HuH-7.5 (cell line): ENCODE data around the gene RTN4.

Source experiments
- DNase-seq: peaks from one replicate; pipeline ENCODE4 v3.0.0; 2011; ENCODE audit warnings: low spot score

Gene RTN4

DNA sequence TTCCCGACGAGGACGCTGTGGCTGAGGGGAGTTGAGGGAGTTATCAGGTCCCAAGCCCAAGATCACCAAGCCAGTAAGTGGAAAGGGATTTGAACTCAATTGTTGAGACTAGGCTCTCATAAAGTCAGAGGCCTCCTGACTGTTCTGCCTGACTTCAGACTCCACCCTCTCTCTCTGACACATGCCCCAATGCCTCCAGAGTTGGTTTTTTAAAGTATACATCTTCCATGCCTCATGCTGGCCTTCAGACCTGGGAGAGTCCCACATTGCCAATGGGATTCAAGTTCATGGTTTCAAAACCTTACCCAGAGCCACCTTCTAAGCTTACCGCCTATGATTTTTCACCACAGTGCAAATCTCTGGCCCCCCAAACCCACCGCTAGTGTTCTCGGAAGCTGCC, 100.8 kb downstream of the RTN4 start:
- DNase-seq, result no peak

DNA sequence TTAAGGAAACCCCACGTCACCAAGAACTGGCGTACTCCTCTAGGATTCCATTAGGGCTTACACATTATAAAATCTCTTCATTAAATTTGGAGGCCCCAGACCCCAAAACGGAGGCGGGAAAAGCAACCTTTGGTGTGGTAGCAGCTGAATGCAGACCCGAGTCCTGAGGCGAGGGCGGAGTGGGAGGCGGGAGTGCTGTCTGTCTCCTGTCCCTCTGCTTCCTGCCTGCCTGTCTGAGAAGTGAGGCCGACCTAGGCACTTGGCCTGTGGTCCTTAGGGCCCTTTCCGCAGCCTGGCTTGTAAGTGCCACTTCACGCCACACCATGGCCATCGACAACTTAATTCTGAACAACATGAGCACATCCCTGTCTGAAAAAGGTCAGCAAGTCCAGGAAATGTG, 102.1 kb downstream of the RTN4 start:
- DNase-seq, result no peak

DNA sequence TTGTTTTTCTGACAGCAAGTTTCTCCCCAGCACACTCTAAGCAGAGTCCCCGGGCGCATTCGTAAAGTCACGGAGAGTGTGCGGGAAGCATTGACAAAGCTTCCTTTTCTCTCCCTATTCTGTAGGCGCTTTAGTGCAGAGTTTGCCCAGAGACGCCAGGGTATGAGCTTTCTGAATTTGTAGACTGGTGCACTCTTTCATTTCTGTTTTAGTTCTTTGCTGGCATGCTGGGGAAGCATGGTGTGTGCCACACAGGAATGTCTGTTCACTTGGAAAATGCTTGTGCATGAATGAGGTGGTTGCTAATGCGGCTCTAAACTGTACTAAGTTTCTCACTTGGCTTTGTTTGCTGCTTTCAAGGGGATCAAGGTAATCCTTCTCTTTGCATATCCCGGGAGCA, 102.6 kb downstream of the RTN4 start:
- no peak for DNase-seq

DNA sequence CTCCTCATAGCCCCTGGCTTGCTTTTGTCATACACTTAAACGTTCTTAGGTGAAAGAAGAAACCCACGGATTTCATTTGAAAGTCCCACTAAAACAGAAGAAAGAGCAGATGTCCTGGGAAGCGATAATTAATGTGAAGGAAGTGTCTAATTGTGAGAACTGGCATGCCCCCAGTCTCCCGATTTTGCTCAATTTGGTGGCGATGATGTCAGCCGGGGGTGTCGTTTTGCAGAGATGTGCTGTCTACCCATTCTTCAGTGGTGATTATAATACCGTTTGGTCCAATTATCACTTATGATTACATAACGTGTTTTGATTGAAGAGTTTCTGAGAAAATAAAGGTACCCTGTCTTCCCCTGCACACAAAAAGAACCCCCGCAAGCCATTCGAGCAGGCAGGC, 103.1 kb downstream of the RTN4 start:
- DNase-seq, result no peak

DNA sequence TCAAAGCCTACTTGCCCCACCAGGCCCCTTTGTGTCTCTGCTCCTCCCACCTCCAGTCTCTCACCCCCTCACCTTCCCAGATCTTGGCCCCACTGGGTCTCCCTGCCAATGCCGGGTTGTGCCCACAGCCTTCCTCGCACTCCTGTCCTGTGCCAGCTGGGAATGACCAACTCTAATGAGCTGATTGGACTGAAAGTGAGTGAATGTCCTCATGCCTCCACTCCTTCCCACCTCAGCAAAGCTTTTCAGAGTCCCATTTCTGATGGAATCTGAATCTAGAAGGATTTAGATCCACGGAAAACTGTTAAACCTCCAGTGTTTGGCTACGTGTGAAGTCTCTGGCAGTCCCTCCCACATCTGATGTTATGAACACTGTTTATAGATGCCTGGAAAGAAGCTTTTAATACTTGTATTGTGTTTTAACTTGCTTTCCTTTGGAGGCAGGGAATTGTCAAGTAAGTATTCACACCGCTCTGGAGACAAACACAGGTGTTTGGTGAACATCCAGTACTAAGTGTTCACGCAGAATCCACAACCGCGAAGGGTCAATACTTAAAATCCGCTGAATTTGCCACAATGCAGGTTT, 103.9 kb downstream of the RTN4 start:
- no peak for DNase-seq

DNA sequence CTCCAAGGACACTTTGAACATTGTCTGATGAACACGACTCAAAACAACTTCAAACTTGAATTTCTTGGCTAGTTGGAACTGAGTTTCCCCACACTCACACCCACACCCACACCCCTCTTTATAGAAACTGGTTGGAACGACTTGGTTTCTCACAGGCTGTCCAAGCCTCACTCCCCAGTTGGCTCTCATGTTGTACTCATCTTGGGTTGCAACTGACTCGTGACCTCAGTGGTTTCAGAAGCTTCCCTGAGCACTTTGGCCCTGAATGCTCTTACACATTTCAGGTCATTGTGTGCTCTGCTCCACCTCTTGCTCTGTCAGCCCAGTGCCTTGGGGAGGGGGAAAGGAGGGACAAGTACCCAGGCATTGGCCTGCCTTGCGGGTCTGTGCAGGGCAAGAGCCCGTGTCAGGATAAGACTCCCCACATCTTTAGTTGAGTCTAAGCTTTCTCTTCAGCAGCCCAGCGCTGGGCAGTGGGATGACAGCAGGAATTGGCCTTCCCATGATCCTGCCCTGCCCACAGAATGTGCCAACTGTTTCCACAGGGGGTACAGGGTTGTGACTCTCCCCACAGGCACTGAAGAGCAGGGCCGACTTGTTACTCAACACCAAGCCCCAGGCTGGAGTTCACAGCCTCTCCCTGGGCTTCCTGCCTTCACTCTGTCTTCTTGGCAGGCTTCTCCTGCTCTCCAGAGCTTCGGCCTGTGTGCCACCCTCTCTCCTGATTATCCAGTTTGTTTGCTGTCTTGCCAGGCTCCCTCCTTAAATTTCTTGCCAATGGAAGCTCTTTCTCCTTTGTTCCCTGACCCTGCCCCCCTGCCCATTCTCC, 104.6 kb downstream of the RTN4 start:
- no peak for DNase-seq

DNA sequence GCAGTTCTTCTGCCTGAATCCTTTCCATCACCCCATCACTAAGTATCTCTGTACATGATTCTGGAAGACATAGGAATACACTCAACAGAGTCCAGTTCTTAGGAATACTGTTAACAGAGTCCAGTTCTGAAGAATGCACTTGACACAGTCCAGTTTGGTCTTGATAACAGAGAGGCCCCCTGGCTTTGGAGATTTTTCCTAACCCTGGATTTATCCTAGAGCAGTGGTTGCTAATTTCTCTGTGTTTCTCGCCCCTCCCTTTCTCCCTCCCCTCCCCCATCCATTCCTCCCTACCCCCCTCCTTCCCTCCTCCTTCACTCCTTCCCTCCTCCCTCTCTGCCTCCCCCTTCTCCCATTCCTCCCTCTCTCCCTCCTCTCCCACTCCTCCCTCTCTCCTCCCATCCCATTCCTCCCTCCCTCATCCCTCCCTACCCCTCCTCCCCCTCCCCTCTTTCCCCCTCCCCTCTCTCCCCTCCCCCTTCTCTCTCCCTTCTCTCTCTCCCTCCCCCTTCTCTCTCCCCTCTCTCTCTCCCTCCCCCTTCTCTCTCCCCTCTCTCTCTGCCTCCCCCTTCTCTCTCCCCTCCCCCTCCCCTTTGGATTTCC, 105.4 kb downstream of the RTN4 start:
- no peak for DNase-seq

DNA sequence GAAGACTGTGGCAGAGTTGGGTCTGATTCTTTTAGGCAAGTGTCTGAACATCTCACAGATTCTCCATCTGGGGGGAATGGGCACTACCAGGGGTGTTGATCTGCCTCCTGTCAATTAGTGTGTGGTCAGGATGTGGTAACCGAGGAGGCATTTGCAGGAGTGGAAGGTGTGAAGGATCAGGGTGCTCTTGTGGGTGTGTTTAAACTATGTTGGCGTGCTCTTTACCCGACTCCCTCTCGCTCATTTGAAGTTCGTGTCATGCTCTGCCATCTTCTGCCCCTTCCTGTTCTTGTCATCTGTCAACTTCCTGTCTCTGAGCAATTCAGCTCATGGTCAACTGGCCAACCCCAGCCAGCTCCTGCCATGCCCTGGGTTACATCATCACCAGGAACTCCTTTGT, 107.9 kb downstream of the RTN4 start:
- DNase-seq, result no peak

DNA sequence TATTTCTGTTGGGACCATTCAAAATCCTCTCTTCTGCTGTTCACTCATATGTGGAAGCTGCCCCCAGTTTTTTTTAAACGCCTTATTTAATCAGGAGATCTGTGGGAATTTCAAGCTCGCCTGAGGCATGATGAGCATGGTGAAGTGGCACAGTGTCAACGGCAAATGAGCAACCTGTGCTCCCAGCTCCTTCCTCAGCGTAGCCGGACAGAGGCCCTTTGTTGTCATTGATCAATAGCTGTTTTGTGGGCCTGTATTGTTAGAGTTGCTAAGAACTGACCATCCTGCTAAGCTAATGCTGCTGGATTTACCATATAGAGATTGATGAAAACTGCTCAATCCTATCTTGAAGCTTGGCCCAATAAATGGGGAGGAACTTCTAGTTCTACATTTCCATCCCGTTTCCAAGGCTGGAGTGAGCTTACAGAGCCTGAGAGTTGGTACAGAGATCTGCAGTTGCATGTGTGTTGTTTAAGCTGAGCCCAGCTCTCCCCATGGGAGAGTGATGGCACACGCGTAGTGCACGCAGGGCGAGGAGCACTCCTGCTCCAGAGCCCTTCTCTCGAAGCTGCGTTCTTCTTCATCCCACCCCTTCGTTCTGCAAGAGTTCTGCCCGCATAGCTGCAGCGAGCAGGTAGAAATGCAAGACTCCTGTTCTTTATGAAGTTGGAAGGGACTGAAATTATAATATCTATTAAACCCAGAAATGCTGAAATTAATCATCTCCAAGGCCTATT, 108.8 kb downstream of the RTN4 start:
- DNase-seq, result no peak

DNA sequence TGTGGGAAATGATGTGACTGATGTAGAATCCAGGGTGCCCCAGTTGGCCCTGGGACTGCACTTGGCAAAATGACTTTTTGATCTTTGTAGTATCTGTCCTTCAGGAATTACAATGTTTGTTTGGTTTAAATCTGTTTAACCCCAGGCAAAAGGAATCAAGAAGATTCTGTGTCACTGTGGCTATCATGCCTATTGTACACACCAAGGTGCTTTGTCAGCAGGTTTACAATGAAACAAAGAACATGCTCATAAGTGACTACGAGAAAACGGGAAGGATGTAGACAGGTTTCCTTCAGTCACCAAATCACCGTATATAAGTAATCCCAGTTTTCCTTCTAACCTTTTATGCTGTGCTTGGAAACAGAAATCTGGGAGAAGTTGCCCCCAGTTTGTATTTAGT, 109.5 kb downstream of the RTN4 start:
- no peak for DNase-seq

DNA sequence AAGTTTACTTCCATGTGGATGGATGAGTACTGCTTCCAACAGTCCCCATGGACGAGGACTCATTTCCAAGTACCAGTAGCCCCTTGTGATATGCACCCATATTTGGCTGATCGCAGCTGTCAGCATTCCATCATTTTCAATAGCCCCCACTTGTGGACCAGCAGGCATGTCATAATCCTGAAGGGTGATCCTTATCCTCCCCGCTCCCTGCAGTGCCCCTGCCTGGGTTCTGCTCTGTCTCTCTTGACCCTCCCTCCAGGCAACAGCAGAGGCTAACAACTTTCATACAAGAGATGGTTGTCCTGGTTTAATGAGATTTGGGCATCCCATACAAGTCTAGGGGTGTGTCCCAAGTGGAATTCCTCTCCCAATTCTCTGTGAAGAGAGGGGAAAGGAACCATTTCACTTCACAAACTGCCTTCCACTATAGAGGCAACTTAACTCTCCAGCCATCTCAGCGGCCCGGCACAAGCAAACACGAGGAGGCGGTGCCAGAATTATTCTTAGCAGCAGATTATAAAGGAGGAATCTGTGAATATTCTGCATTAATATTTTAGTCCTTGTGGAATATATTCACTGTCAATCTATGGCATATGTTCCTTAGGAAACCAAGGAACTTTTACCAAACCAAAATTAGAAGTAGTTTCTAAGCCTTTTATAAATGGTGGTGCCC, 110.7 kb downstream of the RTN4 start:
- no peak for DNase-seq

DNA sequence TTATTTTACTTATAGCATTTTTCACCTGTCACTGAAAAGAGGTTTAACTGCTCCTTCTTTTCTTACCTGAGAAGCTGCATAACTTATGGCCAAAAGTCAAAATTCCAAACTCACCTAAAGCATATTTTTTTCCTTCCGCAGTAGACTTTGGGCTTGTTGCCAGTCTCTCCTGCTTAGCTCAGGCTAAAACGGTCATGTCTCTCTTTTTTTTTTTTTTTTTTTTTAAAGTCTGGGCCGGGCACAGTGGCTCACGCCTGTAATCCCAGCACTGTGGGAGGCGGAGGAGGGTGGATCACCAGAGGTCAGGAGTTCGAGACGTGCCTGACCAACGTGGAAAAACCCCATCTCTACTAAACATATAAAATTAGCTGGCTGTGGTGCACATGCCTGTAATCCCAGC, 113.5 kb downstream of the RTN4 start:
- no peak for DNase-seq

DNA sequence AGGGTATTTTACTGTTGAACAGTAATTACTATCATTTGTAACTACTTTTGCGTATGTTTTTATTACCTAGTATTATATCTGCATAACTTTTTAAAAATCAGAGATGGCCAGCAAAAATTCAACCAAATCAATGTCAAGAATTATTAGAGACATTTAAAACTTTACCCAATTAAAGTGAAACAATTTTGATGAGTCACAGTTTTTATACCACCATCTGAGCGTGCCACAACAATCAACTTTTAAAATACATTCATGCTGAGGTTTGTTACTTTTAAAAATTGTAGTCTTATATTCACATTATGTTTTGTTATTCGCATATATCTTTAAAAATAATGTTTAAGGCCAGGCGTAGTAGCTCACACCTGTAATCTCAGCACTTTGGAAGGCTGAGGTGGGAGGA, 114.9 kb downstream of the RTN4 start:
- no peak for DNase-seq

DNA sequence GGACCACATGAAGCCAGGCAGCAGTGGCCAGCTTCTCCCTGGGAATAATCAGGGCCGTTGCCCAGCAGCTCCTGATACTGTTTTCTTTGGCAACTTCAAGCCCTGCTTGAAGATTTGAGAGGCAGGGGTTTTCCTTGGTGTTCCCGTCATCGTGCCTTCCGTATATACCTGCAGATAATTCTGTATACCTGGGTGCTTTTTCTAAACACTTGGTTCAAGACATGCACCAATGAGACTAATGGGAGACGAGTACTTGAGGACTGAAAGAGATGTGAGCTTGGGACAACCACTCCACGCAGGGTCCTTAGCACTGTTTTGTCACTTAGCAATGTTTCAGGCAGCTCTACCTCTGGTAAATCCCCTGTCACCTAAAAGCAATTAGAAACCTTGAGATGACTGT, 118.8 kb downstream of the RTN4 start:
- no peak for DNase-seq

DNA sequence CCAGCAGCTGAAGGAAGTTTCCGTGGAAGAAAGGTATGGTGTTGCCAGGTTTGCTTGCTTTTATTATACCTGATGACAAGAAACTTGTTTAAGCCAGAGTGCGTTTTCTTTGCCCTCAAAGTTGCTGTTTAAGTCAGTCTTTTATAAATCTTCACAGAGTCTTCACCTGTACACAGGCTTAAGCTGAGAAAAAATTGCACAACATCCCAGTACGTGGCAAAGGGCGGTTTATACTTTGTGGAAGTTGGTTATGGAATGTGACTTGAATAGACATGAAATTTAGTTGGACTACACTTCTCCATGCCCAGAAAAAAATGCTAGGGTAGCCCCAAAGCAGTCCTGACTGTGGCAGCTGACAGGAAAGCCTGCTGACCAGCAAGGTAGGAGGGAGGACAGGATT, 121.5 kb downstream of the RTN4 start:
- no peak for DNase-seq

DNA sequence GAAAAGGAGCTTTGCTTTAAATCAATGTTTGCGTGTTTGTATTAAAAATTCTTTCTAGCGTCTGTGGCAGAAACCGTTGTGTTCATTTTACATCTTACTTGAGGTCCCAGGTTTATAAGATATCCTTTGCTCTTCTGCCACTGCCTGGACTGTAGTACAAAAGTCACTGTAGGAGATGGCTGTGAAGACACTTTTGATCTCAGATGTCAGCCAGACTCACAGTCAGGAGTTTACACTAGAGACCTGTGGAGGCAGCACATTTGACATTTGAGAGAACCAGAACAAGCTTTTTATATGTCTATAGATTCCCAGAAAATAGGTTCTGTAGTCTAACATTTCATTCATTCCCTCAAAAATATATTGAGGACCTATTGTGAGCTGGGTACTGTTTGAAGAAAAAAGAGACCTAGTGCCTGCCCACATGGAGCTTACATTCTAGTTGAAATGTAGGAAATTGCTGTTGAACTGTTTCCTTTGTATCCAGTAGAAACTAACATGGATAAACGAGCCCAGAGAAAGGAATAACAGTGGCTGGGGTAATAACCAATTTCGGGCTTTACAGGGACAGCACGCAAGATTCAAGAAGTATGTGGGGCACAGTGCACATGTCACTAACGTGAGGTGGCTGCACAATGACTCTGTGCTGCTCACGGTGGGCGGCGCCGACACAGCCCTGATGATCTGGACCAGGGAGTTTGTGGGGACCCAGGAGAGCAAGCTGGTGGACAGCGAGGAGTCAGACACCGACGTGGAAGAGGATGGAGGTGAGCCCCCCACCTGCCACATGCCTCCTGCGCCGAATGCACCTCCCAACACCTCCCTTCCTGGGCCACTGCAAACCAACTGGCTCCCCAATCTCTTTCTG, 122.3 kb downstream of the RTN4 start:
- no peak for DNase-seq

DNA sequence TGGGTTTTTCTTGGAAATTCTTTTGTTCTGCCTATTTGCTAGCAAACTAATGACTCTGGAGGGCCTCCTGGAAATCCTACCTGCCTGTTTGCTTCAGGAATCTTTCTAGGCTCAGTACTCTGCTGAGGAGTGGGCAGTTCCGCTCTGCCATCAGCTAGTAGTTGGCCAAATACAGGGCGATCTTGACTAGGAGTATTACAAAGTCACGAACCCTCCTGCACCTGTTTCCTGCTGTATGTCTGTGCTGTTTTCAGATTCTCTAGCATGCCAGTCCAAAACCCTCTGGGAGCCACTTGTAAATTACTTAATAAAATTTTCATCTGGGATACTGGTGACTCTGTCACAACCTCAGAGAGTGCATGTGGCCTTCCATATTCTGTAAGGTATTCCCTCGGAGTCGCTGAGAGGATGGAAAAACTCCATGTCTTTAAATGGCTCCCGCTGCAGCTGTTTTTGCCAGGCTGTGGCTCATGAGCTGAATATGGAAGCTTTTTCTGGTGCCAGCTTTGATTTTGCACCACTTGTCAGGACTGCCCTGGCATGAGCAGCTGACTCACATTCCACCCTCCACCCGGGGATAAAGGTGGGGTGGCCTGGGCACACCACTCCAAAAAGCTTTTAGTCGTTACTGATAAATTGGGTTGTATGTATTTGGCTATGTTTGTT, 123.0 kb downstream of the RTN4 start:
- DNase-seq, result no peak

DNA sequence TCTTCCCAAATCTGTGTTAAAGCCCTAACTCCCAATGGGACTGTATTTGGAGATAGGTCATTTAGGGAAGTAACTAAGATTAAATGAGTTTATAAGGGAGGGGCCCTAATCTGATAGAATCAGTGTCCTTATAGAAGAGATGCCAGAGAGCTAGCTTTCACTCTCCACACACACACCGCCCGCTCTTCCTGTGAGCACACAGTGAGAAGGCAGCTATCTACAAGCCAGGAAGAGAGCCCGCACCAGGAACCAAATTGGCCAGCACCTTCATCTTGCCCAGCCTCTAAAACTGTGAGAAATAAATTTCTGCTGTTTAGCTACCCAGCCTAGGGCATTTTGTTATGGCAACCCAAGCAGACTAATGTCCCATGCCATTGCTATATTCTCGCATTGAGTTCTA, 125.2 kb downstream of the RTN4 start:
- DNase-seq, result no peak

DNA sequence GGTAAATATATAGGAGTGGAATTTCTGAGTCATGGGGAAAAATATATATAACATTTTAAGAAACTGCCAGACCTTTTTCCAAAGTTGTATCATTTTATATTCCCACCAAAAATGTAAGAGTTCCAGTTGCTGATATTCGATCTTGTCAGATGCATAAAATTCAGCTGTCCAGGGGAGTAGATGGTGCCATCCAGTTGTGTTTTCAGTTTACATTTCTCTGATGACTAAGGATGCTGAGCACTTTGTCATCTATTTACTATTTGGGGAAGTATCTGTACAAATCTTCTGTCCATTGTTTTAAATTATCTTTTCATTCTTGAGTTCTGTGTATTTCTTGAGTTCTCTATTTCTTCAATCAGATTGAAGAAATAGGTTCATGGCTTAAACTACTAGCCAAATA, 126.1 kb downstream of the RTN4 start:
- DNase-seq, result no peak
